ENCODE data around the gene EVC2.
"Not testable (repeated sequence)": the region's sequence is repeated elsewhere in the genome, so short reads cannot be mapped to it uniquely, and the experiment has no call there.

The EVC2 gene

DNA sequence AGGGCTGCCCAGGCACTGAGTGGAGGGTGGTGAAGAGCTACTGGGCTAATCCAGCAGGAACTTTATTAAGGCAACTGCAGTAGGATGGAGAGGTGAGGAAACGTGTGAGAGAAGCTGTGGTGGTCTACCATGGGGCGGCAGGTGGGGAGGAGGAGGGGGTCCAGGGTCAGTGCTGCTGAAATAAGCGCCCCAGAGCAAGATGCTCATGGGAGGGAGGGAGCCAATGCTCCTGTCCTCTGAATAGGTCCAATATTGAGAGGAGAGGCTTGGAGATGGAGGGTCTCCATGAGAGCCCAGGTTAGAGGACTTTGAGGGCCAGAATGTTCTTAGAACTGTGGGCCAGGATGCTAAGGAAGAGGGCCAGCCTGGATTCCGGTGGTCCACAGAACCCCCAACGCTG is 37.9 kb upstream of the EVC2 start:
- no peak for DNase-seq

DNA sequence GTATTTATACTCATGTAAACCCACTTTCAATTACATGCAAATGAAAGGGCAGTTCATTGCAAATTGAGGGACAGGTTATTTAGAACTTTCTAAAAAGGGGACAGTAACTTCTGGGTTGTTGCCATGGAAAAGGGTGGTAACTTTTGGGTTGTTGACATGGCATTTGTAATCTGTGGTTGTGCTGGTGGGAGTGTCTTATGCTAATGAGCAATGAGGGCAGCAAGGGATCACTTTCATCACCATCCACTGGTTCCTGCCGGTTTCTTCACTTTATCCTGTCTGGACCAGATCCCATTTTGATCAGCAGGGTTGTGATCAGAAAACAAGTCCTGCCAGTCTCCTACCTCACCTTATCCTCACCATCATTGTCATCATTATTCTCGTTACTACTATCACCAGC is 34.6 kb upstream of the EVC2 start:
- no peak for DNase-seq

DNA sequence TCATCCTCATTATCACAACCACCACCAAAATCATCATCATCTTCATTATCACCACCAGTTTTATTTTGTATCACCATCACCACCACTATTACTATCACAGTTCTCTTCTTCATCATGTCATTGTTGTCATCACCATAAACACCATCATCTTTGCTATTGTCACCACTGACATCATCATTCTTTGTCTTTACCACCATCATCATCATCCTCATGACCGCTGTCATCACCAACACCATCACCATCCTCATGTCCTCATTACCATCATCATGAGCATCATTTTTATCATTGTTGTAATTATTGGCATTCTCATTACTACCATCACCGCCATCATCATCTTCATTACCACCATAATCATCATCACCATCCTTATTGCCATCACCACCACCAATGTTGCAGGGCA is 34.0 kb upstream of the EVC2 start:
- DNase-seq: no peak

DNA sequence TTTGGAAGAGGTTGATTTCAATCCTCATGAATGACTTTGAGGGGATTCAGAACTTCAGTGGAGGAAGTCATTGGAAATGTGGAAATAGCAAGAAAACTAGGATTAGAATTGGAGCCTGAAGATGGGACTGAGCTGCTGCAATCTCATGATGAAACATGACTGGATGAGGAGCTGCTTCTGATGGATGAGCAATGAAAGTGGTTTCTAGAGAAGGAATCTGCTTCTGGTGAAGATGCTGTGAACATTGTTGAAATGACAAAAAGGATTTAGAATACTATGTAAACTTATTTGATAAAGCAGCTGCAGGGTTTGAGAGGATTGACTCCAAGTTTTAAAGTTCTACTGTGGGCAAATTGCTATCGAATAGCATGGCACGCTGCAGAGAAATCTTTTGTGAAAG is 29.7 kb upstream of the EVC2 start:
- no peak for DNase-seq

DNA sequence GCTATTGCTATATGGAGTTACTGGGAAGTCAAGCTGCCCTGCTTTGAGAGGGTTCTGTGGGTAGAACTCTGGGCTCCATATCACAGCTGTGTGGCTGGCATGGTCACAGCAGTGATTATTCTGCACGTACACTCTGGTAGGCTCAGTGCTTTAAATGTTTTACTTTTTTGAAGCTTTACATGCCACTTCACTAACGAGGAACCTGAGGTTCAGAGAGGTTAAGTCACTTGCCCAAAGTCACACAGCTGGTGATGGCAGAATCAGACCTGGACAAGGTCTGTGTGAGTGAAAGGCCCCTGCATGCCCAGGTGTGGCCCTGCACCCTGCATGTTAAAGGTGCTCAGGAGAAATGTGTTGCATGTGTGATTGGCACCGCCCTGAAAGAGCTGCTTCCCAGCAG is 27.1 kb upstream of the EVC2 start:
- no peak for DNase-seq

DNA sequence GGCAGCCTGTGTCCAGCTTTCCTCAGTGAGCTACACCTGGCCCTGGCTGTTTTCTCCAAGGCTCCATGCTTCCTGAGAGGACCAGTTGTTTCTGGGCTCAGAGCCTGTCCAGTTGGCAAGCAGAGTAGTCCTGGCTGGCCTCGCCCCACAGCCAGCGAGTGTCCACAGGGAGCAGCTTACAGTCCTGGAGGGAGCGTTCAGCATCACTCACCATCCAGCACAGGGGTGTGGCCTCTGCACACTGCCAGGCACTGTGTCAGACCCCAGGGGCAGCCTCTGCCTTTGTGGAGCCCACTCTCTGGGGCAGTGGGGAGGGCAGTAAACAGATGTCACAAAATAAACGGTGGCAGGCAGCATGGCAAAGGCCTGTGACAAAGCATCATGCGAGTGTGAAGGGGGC is 26.5 kb upstream of the EVC2 start:
- DNase-seq: no peak

DNA sequence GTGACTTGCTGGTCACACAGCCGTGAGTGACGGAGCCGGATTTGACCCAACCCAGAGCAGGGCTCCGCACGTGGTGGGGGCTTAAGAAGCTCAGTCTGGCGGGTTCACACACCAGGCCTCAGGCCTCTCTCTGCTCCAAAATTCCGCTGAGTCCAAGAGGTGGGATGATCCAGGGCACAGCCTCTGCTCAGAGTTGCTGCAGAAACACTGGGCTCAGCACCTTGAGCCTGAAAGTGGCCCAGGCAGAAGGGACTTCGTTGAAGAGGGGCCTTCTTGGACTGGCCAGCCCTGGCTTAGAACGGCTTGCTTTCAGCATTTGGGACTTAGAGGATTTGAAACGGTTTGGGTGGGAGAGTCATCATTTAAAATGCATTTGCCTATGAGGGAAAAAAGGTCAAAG is 23.8 kb upstream of the EVC2 start:
- DNase-seq: no peak

DNA sequence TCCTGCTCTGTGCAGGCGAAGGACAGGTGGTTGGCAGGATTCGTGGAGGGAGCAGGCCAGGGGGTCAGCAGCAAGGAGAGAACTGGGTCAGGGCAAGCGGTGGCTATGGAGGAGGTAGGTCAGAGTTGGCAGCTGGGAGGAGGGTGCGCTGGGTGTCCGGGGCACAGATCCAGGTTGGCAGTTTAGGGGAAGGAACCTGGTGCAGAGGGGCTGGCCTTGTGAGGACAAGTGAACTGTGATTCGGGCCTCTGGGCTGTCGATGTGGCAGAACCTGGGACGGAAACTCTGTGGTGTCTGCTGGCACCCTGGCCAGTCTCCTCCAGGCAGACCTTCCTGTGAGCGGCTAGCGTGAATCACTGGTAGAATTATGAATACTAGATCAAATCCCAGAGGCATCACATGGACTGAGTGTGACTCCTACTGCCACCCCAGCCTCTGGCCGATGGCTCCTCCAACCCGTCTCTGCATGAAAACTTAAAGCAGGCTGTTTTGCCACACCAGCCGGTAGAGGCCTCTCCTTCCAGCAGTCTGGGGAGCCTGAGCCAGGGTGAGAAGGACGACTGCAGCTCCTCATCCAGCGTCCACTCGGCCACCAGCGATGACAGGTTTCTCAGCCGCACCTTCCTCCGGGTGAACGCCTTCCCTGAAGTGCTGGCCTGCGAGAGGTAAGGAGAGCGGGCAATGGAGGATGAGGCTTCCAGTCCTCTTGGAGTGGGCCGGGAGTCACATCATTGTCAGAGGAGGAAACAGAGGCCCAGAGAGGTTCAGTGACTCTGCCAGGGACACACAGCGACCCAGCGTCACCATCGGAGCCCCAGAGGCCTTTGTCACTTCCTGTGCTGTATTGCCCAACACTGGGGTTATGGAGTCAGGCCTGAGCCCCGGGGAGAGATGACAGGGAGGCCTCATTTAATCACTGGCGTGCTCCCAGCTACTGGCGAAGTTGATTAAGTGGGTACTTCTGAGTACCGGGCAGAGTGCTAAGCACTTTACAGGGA is 22.9 kb upstream of the EVC2 start:
- no peak for DNase-seq

DNA sequence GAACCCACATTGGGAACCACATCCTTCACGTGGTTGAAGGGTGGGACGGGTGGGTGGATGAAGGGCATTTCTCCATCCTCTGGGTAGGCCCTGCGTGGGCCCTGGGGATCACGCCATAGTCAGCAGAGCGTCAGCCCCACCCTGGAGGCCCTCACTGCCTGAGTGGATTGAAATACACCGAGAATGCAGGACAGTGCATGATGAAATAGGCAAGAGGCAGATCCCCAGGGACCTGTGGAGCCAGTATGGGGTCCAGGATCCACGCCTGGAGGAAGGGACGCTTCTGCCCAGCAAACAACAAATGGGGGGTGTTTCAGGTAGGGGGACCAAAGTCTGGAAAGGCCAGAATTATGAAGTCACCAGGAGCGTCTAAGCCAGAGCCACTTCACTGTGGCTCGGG is 22.1 kb upstream of the EVC2 start:
- DNase-seq: no peak

DNA sequence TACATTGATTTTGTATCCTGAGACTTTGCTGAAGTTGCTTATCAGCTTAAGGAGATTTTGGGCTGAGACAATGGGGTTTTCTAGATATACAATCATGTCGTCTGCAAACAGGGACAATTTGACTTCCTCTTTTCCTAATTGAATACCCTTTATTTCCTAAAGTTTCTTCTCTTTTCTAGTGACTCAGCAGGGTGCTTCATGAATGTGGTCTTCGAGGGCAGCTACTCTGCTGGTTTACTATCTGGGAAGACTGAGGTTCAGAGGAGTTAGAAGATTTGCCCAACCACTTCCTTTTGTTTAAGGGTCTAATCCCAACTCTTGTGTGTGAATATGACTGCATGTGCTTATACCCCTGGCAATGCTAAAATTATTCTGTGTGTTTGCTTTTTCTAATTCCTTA is 20.1 kb upstream of the EVC2 start:
- not testable (repeated sequence) for DNase-seq

DNA sequence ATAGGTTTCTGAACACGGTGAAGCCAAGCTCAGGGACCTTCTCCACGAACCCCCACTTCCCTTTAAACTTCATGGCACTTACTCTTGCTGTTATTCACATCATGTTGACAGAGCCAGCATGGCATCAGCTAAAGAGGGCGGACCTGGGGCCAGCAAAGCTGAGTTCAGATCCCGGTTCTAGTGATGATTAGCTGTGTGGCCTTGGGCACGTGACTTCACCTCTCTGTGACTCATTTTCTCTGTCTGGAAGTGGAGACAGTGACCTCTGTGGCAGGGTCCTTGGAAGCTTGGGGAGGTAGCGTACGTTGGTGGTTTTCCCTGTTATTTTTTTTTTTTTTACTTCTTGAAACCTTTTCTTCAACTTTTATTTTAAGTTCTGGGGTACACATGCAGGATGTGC is 16.0 kb upstream of the EVC2 start:
- no peak for DNase-seq

DNA sequence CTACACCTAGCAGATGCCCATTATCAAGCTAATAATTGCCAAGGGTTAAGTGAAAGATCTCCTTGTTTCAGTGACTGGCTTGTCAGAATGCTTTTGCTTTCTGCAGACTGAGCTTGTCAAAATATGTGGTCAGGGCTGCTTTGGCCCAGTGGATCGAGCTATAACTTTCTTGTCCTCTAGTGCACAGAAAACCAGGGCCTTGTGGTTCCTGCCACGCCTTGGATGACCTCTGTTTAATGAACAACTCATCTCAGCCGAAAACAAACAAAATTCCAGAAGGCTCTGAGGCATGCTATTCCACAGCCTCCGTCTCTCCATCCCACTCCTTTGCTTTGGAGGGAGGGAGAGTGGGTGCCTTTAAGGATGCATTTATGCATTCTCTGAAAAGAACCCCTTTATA is 14.0 kb upstream of the EVC2 start:
- DNase-seq: no peak

DNA sequence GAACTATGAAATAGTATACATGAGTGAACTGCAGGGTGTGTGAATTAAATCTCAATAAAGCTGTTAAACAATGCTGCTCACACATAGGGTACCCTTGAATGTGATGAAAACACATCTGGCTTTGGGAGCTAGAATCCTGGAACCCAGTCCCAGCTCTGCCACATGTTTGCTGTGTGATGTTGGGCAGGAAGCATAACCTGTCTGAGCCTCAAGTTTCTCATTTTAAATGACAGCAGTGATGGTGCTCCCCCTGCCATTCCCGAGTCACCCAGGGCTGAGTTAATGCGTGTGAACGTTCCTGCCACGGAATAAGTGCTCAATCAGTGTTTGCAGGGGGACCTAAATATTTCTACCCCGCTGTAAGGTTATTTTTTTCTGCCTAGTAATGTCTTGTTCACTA is 13.6 kb upstream of the EVC2 start:
- no peak for DNase-seq

DNA sequence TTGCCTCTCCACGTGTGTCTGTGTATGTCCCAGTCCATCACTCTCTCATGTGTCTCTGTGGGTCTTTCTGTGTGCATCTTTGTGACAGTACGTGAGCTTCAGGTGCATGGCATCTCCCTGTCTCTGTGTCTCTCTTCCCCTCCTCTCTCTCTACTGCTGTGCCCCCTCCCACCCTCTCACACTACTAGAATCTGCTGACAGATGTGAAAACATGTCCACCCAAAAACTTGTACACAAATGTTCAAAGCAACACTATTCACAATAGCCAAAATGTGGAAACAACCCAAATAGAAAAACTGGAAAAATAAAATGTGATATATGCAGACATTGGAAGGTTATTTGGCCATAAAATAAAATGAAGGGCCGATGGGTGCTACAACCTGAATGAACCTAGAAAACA is 12.6 kb upstream of the EVC2 start:
- DNase-seq: no peak

DNA sequence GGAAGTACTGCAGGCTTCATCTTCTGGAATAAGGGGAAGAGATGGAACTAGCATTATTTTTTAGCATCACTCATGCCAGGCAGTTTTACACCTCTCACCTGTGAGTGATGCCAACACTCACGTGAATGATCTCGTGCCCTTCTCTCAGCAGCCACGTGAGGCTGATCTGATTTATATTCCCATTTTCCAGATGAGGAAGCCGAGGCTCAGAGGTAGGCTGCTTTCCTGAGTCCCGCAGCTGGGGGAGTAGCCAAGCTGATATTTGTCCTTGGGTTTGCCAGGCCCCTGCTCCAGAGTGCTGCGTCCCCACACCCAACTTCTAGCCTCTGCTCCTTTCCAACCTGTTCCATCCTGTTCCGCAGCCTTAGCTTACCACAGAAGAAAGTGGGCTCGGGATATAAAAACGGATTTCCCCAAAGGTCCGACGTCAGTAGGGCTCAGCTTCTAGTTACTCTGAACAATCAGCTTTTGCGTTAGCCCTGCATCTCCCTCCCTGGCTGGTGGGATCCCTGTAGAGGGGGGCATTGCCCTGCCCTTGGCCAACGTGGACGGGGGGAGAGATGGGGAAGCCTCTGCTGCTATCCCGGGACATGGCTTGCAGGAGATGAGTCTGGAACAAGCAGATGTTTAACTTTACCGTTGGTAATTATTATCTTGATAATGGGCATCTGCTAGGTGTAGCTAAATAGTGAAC is 11.9 kb upstream of the EVC2 start:
- no peak for DNase-seq

DNA sequence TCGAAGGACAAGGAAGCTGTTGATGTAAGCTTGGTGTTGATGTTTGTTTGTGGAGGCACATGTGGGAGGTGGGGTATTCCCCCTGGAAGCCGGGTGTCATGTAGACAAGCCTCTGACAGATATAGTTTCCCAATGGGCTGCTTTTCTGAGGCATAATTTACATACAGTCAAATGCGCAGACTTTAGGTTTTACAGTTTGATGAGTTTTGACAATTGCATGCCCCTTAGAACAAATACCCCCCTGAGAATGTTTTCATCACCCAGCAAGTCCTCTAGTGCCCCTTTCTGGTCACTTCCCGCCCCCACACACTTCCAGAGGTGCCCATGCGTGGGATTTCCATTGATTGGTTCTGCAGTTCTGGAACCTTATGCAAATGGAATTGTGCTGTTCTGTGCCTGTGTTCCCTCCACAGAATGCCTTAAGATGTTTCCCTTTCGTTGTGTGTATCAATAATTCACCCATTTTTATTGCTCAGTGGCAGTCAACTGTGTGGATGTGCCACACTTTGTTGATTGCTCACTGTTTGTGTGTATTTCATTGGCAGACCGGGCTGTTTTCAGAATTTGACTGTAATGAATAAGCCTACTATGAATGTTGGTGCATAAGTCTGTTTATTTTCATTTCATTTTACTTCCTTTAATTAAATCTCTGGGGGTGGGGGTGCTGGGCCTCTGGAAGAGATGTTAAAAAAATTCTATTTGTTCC is 11.1 kb upstream of the EVC2 start:
- no peak for DNase-seq

DNA sequence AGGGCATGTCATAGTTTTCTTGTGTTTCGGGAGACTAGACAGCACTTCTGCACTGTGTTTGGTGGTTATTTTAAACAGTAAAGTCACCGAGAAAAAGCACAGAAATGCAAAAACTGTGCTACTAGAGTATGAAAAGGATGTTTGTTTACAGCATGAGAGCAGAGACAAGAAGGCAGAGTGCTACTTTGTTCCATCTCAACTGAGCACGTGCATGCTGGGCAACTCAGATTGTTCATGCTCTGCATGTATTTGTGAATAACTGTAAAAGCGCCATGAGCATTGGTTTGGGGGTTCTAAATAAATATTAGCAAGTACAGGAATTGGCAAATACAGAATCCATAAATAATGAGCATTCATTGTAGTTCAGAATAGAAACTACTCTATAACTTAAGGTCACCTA is 10.1 kb upstream of the EVC2 start:
- no peak for DNase-seq

DNA sequence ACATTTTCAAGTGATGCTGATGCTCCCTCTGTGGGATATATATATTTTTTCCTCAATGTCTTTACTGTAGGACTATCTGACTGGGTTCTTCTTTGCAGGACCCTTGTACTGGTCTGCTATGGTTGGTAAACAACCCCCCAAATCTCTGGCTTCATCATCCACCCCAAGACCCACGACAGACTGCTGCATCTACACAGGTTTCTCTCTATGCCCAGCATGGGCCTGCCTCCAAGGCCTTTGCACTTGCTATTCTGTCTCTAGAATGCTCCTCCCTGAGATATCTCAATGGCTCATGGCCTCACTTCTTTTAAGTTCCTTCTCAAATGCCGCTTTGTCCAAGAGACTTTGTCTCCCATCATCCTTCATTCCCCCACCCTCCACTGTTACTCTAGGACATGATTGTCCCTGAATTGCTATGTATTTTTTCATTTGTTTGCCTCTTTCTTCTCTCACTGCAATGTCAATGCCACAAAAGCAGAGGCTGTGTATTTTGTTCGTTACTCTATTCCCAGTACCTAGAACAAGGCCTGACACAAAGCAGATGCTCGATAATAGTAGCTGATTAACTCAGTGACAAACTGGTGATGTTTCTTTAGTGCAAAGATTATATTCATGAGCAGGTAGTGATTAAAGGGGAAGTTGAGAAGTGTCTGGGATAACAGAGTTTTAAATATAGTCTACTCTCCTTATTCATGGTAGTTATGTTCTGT is 9.2 kb upstream of the EVC2 start:
- DNase-seq: no peak

DNA sequence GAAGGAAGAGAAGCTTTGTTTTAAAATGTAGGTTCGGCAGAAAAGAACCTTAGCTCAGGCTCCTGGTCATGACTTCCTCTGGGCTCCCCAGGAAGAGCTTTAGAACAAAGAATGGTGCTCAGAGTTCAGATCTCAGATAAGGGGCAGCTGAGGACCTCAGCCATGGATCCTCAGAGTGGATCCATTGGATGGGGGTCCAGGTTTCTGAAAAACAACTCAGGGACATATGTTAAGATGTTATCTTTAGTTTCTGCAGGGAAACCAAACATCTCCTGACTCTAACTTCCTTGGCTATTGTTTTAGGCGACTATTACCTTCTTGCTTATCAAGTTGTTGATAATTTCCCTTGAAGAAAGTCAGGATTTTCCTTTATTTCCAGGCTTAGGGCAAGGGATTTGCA is 8.0 kb upstream of the EVC2 start:
- DNase-seq: no peak

DNA sequence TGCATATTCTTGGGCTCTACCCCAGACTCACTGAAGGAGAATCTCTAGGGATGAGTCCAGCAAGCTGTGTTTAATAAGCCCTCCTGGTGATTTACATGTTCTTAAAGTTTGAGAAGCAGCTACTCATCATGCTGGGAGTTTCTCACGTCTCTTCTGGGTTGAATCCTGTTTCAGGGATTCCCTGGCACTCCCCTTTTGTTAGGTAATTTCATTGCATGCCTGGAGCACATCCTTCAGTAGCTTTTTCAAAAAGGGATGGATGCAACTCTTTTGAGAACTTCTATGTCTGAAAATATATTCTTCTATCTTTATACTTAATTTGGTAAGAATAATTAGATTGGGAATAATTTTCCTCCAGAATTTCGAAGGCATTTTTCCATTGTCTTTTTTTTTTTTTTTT is 7.0 kb upstream of the EVC2 start:
- DNase-seq: no peak

DNA sequence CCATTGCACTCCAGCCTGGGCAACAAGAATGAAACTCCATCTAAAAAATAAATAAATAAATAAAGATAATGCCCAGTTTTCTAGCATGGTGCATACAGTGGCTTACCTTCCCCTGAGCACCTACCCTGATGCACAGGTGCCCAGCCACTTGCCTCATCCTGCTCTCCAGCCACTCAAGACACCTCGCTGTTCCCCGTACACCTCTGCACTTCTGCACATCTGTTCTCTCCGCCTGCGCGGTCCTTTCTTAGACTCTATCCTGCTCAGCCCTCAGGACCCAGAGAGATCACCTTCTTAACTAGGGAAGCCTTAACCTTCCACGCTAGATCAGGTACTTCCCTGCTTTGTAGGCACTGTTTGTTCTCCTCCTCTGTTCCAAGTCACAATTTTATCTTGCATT is 5.5 kb upstream of the EVC2 start:
- DNase-seq: no peak

DNA sequence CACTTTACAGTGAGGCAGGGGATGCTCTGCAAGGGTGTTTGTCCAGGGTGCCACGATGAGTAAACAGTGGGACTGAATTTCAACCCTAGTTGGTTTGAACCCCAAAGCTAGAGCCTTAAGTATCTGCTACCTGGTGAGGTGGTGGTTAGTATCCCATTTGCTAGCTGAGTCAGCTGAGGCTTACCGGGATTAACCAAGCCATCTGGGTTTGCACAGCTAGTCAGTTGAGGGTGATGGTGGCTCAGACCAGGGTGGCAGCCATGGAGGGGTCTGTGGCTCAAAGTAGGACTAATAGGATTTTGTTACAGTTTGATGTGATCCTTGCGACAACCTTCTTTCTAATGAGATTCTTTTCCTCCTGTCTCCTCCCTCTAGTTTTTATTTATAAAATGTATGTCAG is 4.6 kb upstream of the EVC2 start:
- DNase-seq: no peak

DNA sequence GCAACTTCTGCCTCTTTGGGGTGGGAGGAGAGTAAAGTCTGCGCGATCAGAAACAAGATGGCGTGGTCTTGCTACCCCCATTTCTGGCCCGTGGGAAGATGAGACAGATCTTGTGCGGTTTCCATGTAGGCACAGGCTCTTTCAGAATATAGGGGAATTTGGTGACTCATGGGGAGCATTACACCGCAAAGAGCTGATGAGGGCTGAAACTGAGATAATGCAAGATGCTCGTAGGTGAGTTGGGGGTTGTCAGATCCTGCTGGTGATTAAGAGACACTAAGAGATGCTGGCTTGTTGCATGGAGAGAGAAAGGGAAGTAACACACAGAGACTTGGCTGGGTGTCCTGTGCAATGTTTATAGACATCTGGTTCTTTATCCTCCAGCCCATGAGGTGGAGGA is 4.2 kb upstream of the EVC2 start:
- no peak for DNase-seq
